T-helper 1 cell treated with Interleukin-12 subunit alpha and Interleukin-12 subunit beta and Interleukin-4 antibody, amounts not matched to agents 30 ng/mL and 1 ng/mL, for 36 hours (primary cell): ENCODE data around the gene ARSB. TPM values are rescaled to one million over a fixed set of nuclear protein-coding genes. Genes with fewer than 3 reads are reported as not detected.

Experiments
- intact Hi-C: fragments of 100-400 bp; cut with micrococcal nuclease; formaldehyde crosslinking; loops from one replicate; pipeline ENCODE4 v1.15.1; 2024
- total RNA-seq: library from RNA; stranded (reverse); gene quantifications from 2 replicates; pipeline ENCODE4 v1.2.3, GENCODE V29; 2022

ARSB gene
- total RNA-seq, 1 donor from 2014 or later: 12.5 TPM

GRCh38 chr5:78731884-78732283 is 253.2 kb downstream of the ARSB start:
- intact Hi-C loops: no loop called here

- intact Hi-C loops: no loop called here
Measured at GRCh38 chr5:78730300-78731094, 254.6 kb downstream of the ARSB start.

- intact Hi-C loops: no loop called here
Measured at GRCh38 chr5:78727786-78728761, 257.0 kb downstream of the ARSB start.

Other genes with a start within 250 kb of the ARSB start
- gene DMGDH, start 84.4 kb upstream of the ARSB start, total RNA-seq: 1.3 TPM in 1 of 2 replicates, not detected in the other
- gene BHMT2, start 84.5 kb upstream of the ARSB start, total RNA-seq: not detected in 2 replicates
- gene BHMT, start 126.5 kb upstream of the ARSB start, total RNA-seq: not detected in 2 replicates